K562 (cell line): Measurements from ENCODE around the gene VIT. TPM values are rescaled to one million over a fixed set of nuclear protein-coding genes. Genes with fewer than 3 reads are reported as not detected.

Source experiments
- ATAC-seq: fragments of 200-7000 bp; cut with Tn5 transposase; 3 replicates; pipeline ENCODE4 v1.9.1; 2020; ENCODE audit warnings: moderate library complexity
- BruUV-seq: library from RNA; stranded (reverse); fragments of 400-500 nt; replicated peaks from 2 replicates; lab custom pipeline; 2021; lab: Mats Ljungman, UMichigan
- CTCF ChIA-PET: fragments of 300-600 bp; formaldehyde crosslinking; extraction: SDS; loops from one replicate; lab custom pipeline; 2021; ENCODE audit warnings: low intra/inter-chr PET ratio; lab: Yijun Ruan, JAX
- POLR2A ChIA-PET: fragments of 300-600, 350-650 bp; sonication (Branson Sonifier 250); formaldehyde crosslinking; extraction: SDS; loops from one replicate; lab custom pipeline; 2021; ENCODE audit warnings: antibody characterized with exemption, inconsistent platforms; lab: Yijun Ruan, JAX
- DNase-seq, 4 experiments: peaks; one replicate each; pipeline versions ENCODE4 v3.0.0 to v3.0.0-alpha.2; 2011 to 2018; ENCODE audit warnings: low spot score in 3 of 4, mixed read lengths in 3 of 4; ENCODE audit errors: extremely low read depth in 1 of 4
- FAIRE-seq: peaks from 2 replicates; lab custom pipeline; 2011; peaks lifted over from hg19 to GRCh38; lab: Jason Lieb, UNC
- H2AFZ ChIP-seq: 2 replicates; pipeline ENCODE4 v1.6.0; 2011; ENCODE audit warnings: low read depth, low read length, control low read depth, inconsistent platforms
- H3K27ac ChIP-seq: fragments of 200-600 bp; 3 replicates; pipeline ENCODE4 v1.8.0; 2011; ENCODE audit warnings: low read depth, mild to moderate bottlenecking, control low read depth, inconsistent platforms, low read length, moderate library complexity, mixed read lengths; ENCODE audit errors: extremely low read depth
- H3K27me3 ChIP-seq, 2 experiments: fragments of 300-600 bp in 1 of 2; 2 replicates in 1 of 2; 3 replicates in 1 of 2; pipeline versions ENCODE4 v1.6.0 to v1.8.0; 2011; ENCODE audit warnings: inconsistent platforms in 2 of 2, low read length in 2 of 2, mild to moderate bottlenecking in 1 of 2, mixed read lengths in 1 of 2, moderate library complexity in 1 of 2; ENCODE audit not compliant: control insufficient read depth in 2 of 2, insufficient read depth in 2 of 2
- H3K36me3 ChIP-seq: fragments of 300-600 bp; 3 replicates; pipeline ENCODE4 v1.8.0; 2011; ENCODE audit warnings: mild to moderate bottlenecking, low read length, inconsistent platforms; ENCODE audit not compliant: control insufficient read depth, insufficient read depth
- H3K4me1 ChIP-seq, 2 experiments: fragments of 200-600 bp in 1 of 2; replicated peaks in 1 of 2; 2 replicates in 1 of 2; 3 replicates in 1 of 2; pipeline versions ENCODE4 v1.5.1 to v1.8.0; 2011; ENCODE audit warnings: inconsistent platforms in 2 of 2, low read length in 2 of 2, mild to moderate bottlenecking in 1 of 2, mixed read lengths in 1 of 2, moderate library complexity in 1 of 2; ENCODE audit not compliant: control insufficient read depth in 2 of 2, insufficient read depth in 2 of 2
- H3K4me2 ChIP-seq: 2 replicates; pipeline ENCODE4 v1.6.1; 2011; ENCODE audit warnings: low read length, control low read depth, inconsistent platforms, mixed read lengths; ENCODE audit not compliant: insufficient read depth
- H3K4me3 ChIP-seq: fragments of 200-600 bp; sonication (generic), shearing (Covaris generic); 2 replicates; pipeline ENCODE4 v1.5.1; 2016; ENCODE audit warnings: control low read depth, inconsistent platforms
- H3K79me2 ChIP-seq: fragments of 200-600 bp; 3 replicates; pipeline ENCODE4 v1.8.0; 2011; ENCODE audit warnings: low read length, inconsistent platforms; ENCODE audit not compliant: control insufficient read depth, insufficient read depth
- H3K9ac ChIP-seq, 2 experiments: 2 replicates each; pipeline versions ENCODE4 v1.6.0 to v1.6.1; 2011; ENCODE audit warnings: low read depth in 2 of 2, low read length in 2 of 2, control low read depth in 1 of 2, inconsistent platforms in 1 of 2, mild to moderate bottlenecking in 1 of 2, mixed read lengths in 1 of 2; ENCODE audit not compliant: insufficient read depth in 1 of 2
- H3K9me1 ChIP-seq: one replicate; pipeline ENCODE4 v1.6.0; 2011; ENCODE audit warnings: inconsistent platforms, mild to moderate bottlenecking, low read length, moderate library complexity; ENCODE audit not compliant: control insufficient read depth, insufficient read depth
- H3K9me3 ChIP-seq: replicated peaks from 2 replicates; pipeline ENCODE4 v1.5.1; 2011; ENCODE audit warnings: low read depth, low read length, inconsistent platforms; ENCODE audit not compliant: control insufficient read depth, insufficient read depth
- H4K20me1 ChIP-seq: replicated peaks from 2 replicates; pipeline ENCODE4 v1.6.1; 2011; ENCODE audit warnings: low read length, inconsistent platforms, mixed read lengths; ENCODE audit not compliant: control insufficient read depth, insufficient read depth
- BRCA1 ChIP-seq, 2 experiments: fragments of 450-650 bp in 1 of 2; sonication (generic) in 1 of 2; formaldehyde crosslinking in 1 of 2; IDR thresholded peaks; 2 replicates each; pipeline versions ENCODE4 v1.5.0 to v1.6.1; 2017 to 2020; ENCODE audit warnings: mild to moderate bottlenecking in 1 of 2, missing genetic modification reagents in 1 of 2
- E2F4 ChIP-seq: sonication (generic); formaldehyde crosslinking; IDR thresholded peaks from 2 replicates; pipeline ENCODE4 v1.8.0; 2022; ENCODE audit warnings: mild to moderate bottlenecking, low read depth, missing genetic modification reagents
- E2F6 ChIP-seq, 2 experiments: IDR thresholded peaks; 2 replicates each; pipeline ENCODE4 v1.6.1; 2011; ENCODE audit warnings: borderline replicate concordance in 1 of 2, control low read depth in 1 of 2, low read depth in 1 of 2, low read length in 1 of 2, mild to moderate bottlenecking in 1 of 2, mixed read lengths in 1 of 2, moderate library complexity in 1 of 2; ENCODE audit not compliant: insufficient read depth in 1 of 2, insufficient read length in 1 of 2, poor library complexity in 1 of 2, severe bottlenecking in 1 of 2; ENCODE audit errors: extremely low read depth in 1 of 2
- FOS ChIP-seq: IDR thresholded peaks from 3 replicates; pipeline ENCODE4 v1.6.1; 2011; ENCODE audit not compliant: insufficient read length; ENCODE audit errors: extremely low read depth
- HBP1 ChIP-seq: fragments of 450-650 bp; formaldehyde crosslinking; IDR thresholded peaks from 2 replicates; pipeline ENCODE4 v1.4.0; 2022; ENCODE audit warnings: missing genetic modification characterization
- KDM1A ChIP-seq, 2 experiments: fragments of 450-650 bp; IDR thresholded peaks; 2 replicates each; pipeline ENCODE4 v1.6.1; 2016; ENCODE audit warnings: mild to moderate bottlenecking in 2 of 2
- KDM5B ChIP-seq: fragments of 200-600 bp; sonication (generic); IDR thresholded peaks from 2 replicates; pipeline ENCODE4 v1.6.1; 2012; ENCODE audit warnings: low read depth, mild to moderate bottlenecking, moderate library complexity, low read length, control low read depth, inconsistent platforms; ENCODE audit not compliant: insufficient replicate concordance
- NFXL1 ChIP-seq: fragments of 450-650 bp; formaldehyde crosslinking; IDR thresholded peaks from 2 replicates; pipeline ENCODE4 v1.4.0; 2021; ENCODE audit warnings: mild to moderate bottlenecking
- RBFOX2 ChIP-seq: fragments of 200-400 bp; formaldehyde crosslinking; IDR thresholded peaks from 2 replicates; pipeline ENCODE4 v1.6.1; 2017; ENCODE audit warnings: low read depth, mild to moderate bottlenecking, low read length, moderate library complexity
- RFX7 ChIP-seq: fragments of 250-450 bp; sonication (Bioruptor Pico); IDR thresholded peaks from 2 replicates; pipeline ENCODE4 v1.5.1; 2021; ENCODE audit warnings: mild to moderate bottlenecking
- THRAP3 ChIP-seq: fragments of 450-650 bp; IDR thresholded peaks from 2 replicates; pipeline ENCODE4 v1.6.1; 2016; ENCODE audit warnings: mild to moderate bottlenecking, inconsistent platforms, borderline replicate concordance
- ZFX ChIP-seq: sonication (generic); formaldehyde crosslinking; IDR thresholded peaks from 2 replicates; pipeline ENCODE4 v1.8.0; 2022; ENCODE audit warnings: mild to moderate bottlenecking, missing genetic modification reagents, moderate library complexity
- ZNF224 ChIP-seq: sonication (generic); formaldehyde crosslinking; IDR thresholded peaks from 2 replicates; pipeline ENCODE4 v1.8.0; 2022; ENCODE audit warnings: mild to moderate bottlenecking, missing genetic modification reagents
- ZNF668 ChIP-seq: fragments of 250-450 bp; sonication (Bioruptor Pico); IDR thresholded peaks from 2 replicates; pipeline ENCODE4 v1.8.0; 2022; ENCODE audit warnings: mild to moderate bottlenecking, inconsistent platforms
- WGBS: fragments of 100-300 bp; shearing (Covaris generic); methylation state at CpG from one replicate; pipeline ENCODE4 v1.1.6; 2016; ENCODE audit warnings: low coverage, mixed read lengths; ENCODE audit not compliant: insufficient coverage; ENCODE audit errors: missing lambda C conversion rate; 5-methylcytosine and 5-hydroxymethylcytosine counted together
- in situ Hi-C: fragments of 300-500 bp; cut with MboI; formaldehyde crosslinking; loops from 4 replicates; pipeline ENCODE4 v1.15.0; 2018; ENCODE audit warnings: inconsistent platforms, mixed read lengths
- intact Hi-C: fragments of 100-400 bp; cut with micrococcal nuclease; formaldehyde crosslinking; loops from 2 replicates; pipeline ENCODE4 v1.14.2; 2022
- polyA plus RNA-seq, 8 experiments: library from polyadenylated mRNA; depleted of rRNA in 4 of 8; stranded (reverse) in 5 of 8; unstranded in 3 of 8; fragments of >200 nt; fragmentation: Nextera tagmentation in 2 of 8; fragmentation: Illumina TruSeq in 1 of 8; extraction: Ambion mirVana in 2 of 8; extraction: Trizol in 1 of 8; gene quantifications; 2 replicates each; pipeline versions ENCODE4 v1.2.1 to v1.2.3, GENCODE V29; 2011 to 2014; ENCODE audit warnings: inconsistent platforms in 1 of 8, missing spikeins in 1 of 8
- total RNA-seq, 7 experiments: library from RNA; depleted of rRNA in 6 of 7; stranded (reverse); fragments of >200 nt in 6 of 7; fragmentation: Illumina TruSeq in 2 of 7; extraction: Trizol in 2 of 7; gene quantifications; 2 replicates each; pipeline versions ENCODE4 v1.2.1 to v1.2.3, GENCODE V29; 2011 to 2021; ENCODE audit warnings: low replicate concordance in 1 of 7
- TF ChIP-seq, protein P1 (sequence below): fragments of 450-650 bp; IDR thresholded peaks from 2 replicates; pipeline ENCODE4 v1.7.0; 2016; ENCODE audit warnings: borderline replicate concordance
- TF ChIP-seq, protein P2 (sequence below), 2 experiments: fragments of 250-450 bp in 1 of 2; fragments of 450-650 bp in 1 of 2; sonication (Bioruptor Pico) in 1 of 2; IDR thresholded peaks; 2 replicates each; pipeline versions ENCODE4 v1.6.1 to v1.8.0; 2016 to 2021; ENCODE audit warnings: mild to moderate bottlenecking in 2 of 2, moderate library complexity in 2 of 2, missing compliant biosample characterization in 1 of 2, missing genetic modification characterization in 1 of 2

The VIT gene
- total and polyA plus RNA-seq, 9 of the 15 experiments (the other 6 are each of a cell fraction or from before 2014, with no cell fraction given) = not detected

GRCh38 chr2:36754578-36754977 is 58.1 kb downstream of the VIT start:
- intact Hi-C loops = no loop called here
- CTCF ChIA-PET = no interaction called here
- no peak for FAIRE-seq

More at GRCh38 chr2:36754578-36754977, 58.1 kb downstream of the VIT start:
- no peaks in the 10 kb centered on the region for H3K79me2 ChIP-seq
- no peak overlapping the region for H3K4me2 ChIP-seq
- H3K4me1 ChIP-seq = no peaks in the 10 kb centered on the region
- no TSS peak for BruUV-seq
- WGBS = 0% methylated on average over 3 of the region's 3 CpGs
- no peaks in the 10 kb centered on the region for H3K9me3 ChIP-seq
- TF ChIP-seq, protein P1, sequence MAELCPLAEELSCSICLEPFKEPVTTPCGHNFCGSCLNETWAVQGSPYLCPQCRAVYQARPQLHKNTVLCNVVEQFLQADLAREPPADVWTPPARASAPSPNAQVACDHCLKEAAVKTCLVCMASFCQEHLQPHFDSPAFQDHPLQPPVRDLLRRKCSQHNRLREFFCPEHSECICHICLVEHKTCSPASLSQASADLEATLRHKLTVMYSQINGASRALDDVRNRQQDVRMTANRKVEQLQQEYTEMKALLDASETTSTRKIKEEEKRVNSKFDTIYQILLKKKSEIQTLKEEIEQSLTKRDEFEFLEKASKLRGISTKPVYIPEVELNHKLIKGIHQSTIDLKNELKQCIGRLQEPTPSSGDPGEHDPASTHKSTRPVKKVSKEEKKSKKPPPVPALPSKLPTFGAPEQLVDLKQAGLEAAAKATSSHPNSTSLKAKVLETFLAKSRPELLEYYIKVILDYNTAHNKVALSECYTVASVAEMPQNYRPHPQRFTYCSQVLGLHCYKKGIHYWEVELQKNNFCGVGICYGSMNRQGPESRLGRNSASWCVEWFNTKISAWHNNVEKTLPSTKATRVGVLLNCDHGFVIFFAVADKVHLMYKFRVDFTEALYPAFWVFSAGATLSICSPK = no peak
- TF ChIP-seq ZNF224 (CRISPR knock-in tag) = no peak
- no peak for TF ChIP-seq ZFX (CRISPR knock-in tag)
- TF ChIP-seq, protein P2, sequence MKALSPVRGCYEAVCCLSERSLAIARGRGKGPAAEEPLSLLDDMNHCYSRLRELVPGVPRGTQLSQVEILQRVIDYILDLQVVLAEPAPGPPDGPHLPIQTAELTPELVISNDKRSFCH (CRISPR knock-in tag; IDR thresholded peaks at IDR 0.05) = no peak
- TF ChIP-seq, protein P2 (tag; IDR thresholded peaks at IDR 0.05) = no peak
- no peak for TF ChIP-seq ZNF668
- TF ChIP-seq FOS = no peak
- TF ChIP-seq THRAP3 = no peak
- no peak for TF ChIP-seq BRCA1 (IDR thresholded peaks at IDR 0.05)
- TF ChIP-seq BRCA1 (CRISPR knock-in tag; IDR thresholded peaks at IDR 0.05) = no peak
- TF ChIP-seq KDM5B = no peak
- no peak for TF ChIP-seq RBFOX2
- no peak for TF ChIP-seq E2F4 (CRISPR knock-in tag)
- no peak for TF ChIP-seq KDM1A (IDR thresholded peaks at IDR 0.05)
- no peak for TF ChIP-seq HBP1 (CRISPR knock-in tag)
- TF ChIP-seq NFXL1 (CRISPR knock-in tag) = no peak
- no peak for TF ChIP-seq RFX7
- no peak for TF ChIP-seq E2F6 (IDR thresholded peaks at IDR 0.05; ENCODE audit: borderline replicate concordance in 1 of 2, extremely low read depth in 1 of 2, insufficient read depth in 1 of 2, insufficient read length in 1 of 2, low read depth in 1 of 2, low read length in 1 of 2, poor library complexity in 1 of 2, severe bottlenecking in 1 of 2)
- TF ChIP-seq, all 486 proteins: peak for 0
- H3K9ac ChIP-seq = no peak overlapping the region
- H3K27me3 ChIP-seq = peaks cover 13 to 19% of the 10 kb centered on the region in 2 experiments; a peak in 3 of 5 replicates
- no peak for ATAC-seq
- H3K36me3 ChIP-seq = no peaks in the 10 kb centered on the region
- in situ Hi-C loops = no loop called here
- no peak overlapping the region for H3K27ac ChIP-seq
- H3K9me1 ChIP-seq = no peaks in the 10 kb centered on the region
- POLR2A ChIA-PET = no interaction called here
- no peak overlapping the region for H3K4me3 ChIP-seq
- no peaks in the 10 kb centered on the region for H4K20me1 ChIP-seq
- no peak overlapping the region for H2AFZ ChIP-seq
- no peak for DNase-seq
